Activated CD4-positive, alpha-beta T cell treated with anti-CD3 and anti-CD28 coated beads, Interleukin-2, amount 50 U/mL, for 48 hours (primary cell): ENCODE measurements around the gene CFAP410.
"Not testable (repeated sequence)": the region's sequence is repeated elsewhere in the genome, so short reads cannot be mapped to it uniquely, and the experiment has no call there.

ENCODE experiments used
- DNase-seq, 2 experiments: peaks; one replicate each; pipeline ENCODE4 v3.0.0-alpha.2; 2020

CFAP410 gene

GRCh38 chr21:44349847-44350772 lies 10.9 kb upstream of the CFAP410 start:
- no peak for DNase-seq

DNA sequence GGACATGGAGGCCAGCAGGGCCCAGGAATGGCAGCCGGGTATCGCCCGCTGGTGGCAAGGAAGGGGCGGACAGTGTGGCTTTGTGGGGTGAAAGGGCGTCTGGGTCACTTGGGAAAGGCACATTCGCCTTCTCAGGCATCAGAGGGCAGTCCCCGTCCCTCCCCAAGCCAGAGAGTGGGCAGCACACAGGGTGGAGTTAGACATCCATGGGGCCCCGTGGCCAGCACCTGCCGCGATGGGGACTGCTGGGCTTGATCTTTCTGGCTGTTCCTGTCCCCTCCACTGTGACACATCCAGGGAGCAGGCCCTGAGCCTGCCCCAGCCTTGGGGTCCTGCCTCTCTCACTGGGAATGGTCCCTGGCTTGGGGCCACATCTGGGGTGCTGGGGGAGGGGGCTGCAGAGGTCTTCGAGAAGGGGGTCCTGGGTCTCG lies 10.2 kb upstream of the CFAP410 start:
- DNase-seq, result no peak

- DNase-seq, result no peak
Measured at GRCh38 chr21:44348861-44349260, 9.7 kb upstream of the CFAP410 start.

GRCh38 chr21:44347911-44348451 lies 8.8 kb upstream of the CFAP410 start:
- no peak for DNase-seq

GRCh38 chr21:44345495-44345894 lies 6.3 kb upstream of the CFAP410 start:
- DNase-seq, result no peak

GRCh38 chr21:44344541-44345183 lies 5.5 kb upstream of the CFAP410 start:
- DNase-seq, result no peak

DNA sequence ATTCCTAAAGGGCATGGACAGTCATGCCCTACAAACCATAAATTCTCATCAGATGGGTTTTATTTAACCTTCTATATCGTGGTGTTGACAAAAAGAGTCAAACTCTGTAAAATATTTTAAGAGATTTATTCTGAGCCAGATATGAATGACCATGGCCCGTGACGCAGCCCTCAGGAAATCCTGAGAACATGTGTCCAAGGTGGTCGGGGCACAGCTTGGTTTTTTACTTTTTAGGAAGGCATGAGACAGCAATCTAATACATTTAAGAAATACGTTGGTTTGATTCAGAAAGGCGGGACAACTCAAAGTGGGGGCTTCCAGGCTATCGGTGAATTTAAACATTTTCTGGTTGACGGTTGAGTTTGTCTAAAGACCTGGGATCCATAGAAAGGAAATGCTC lies 3.8 kb upstream of the CFAP410 start:
- DNase-seq, result not testable (repeated sequence)

- not testable (repeated sequence) for DNase-seq
Measured at GRCh38 chr21:44341726-44342458, 2.7 kb upstream of the CFAP410 start.

DNA sequence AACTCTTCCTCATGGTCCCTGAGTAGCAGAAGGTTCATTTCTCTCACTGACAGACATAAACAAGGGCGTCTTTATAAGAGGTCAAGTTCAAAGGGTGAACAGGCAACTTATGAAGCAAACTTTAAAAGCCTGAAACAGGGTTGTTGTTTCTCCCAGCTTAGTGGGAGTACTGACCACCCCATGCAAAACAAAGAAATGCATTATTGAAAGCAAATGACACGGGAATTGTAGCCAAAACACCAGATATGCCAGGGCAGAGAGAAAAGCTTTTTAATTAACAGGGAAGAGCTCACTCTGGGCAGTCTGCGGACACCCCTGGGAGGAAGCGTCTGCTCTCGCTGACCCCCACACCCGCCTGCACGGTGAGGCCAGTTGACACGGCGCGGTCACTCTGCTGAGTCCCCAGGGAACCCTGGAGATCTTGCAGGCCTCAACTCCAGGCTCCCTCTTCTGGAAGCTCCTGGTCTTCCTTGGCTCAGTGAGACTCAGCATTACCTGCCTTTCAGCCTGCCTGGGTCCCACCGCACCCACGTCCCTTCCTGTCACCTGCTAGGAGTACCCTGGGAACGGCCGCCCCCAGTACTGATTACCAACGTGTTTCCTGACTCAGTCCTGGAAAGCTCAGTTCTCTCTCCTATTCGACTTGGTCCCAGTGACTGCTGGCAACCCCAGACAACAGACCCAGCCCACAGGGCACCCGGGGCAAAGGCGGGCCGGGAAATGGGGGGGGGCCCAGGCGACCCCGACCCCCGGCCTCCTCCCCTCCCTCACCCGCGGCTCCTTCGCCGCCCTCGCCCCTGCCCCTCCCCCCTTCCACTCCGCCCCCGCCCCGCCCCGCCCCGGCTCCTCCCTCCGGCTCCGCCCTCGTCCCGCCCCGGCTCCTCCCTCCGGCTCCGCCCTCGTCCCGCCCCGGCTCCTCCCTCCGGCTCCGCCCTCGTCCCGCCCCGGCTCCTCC lies 972 bp downstream of the CFAP410 start:
- peak; percentile 35 to 45 for DNase-seq

- DNase-seq, result no peak
Measured at GRCh38 chr21:44337449-44337848, 1.7 kb downstream of the CFAP410 start.

- no peak for DNase-seq
Measured at GRCh38 chr21:44335266-44336059, 3.7 kb downstream of the CFAP410 start.

- no peak for DNase-seq
Measured at GRCh38 chr21:44334329-44335030, 4.7 kb downstream of the CFAP410 start.

GRCh38 chr21:44333509-44334328 lies 5.5 kb downstream of the CFAP410 start:
- no peak for DNase-seq

DNA sequence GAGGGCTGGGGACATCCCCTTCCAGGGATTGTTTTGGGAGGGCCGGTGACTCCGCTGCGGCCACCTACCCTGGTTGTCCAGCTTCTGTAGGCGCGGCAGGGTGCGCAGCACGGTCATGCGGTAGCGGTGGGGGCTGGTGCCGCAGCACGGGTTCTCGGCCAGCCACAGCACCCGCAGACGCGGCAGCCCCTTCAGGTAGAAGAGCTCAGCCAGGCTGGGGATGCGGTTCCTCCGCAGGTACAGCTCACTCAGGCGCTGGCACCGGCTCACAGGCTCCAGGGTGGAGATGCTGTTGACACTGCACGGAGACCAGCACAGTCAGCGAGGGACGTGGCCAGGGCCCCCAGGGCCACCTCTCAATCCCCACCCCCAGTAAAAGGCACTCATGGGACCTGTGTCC lies 6.2 kb downstream of the CFAP410 start:
- no peak for DNase-seq

DNA sequence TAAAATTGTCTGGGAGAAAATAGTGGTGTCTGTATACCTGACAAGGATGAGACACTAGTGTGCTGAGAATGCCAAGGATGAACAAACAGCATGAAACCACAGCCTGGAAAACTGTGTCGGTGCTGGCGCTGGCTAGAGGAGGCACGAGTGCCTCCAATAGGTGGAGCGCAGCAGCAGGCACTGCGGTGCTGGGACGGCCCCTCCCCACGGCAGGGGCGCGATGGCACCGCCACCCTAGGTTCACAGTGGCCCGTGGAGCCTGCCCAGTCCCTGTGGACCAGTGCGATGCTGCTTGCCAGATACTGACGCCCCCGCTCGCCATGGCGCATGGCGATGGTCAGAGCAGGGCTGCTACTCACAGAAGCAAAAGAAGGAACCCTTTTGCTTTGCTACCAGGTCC lies 6.8 kb downstream of the CFAP410 start:
- DNase-seq, result no peak

DNA sequence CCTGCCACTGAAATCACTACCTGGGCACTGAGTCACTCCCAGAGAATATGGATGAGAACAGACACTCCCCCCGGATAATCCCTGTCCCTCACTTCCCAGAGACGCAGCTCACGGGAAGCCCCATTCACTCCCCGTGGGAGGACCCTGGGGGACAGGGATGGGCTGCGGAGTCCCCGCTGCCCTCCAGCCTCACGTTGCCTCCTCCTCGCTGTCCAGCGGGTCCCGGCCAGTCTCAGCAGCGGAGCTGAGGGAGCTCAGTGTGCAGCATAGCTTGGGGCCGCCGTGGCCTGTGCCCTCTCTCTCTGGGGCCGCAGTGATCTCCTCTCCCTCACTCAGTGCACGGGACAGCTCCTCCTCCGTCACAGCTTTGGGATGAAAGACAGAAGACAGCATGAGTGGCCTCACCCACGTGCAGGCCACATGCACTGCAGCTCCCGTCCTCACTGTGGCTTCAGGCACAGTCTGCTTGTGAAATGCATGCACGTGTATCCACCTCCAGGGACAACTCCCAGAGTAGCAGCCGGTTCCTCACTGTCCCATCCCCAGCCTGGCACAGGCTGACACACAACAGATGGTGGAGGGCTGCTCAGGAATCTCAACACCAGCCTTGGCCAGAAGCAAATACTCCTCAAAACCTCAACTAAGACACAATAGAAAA lies 7.4 kb downstream of the CFAP410 start:
- DNase-seq, result no peak

GRCh38 chr21:44331209-44331608 lies 8.0 kb downstream of the CFAP410 start:
- DNase-seq, result no peak

- no peak for DNase-seq
Measured at GRCh38 chr21:44330698-44331097, 8.5 kb downstream of the CFAP410 start.
